Activated CD4-positive, alpha-beta T cell treated with anti-CD3 and anti-CD28 coated beads, Interleukin-2, amount 50 U/mL, for 1 hour (primary cell): ENCODE measurements around the gene LRRC8A.
A peak's percentile ranks its signal among the peaks of the same experiment; 100 is the strongest.
"Not testable (repeated sequence)": the region's sequence is repeated elsewhere in the genome, so short reads cannot be mapped to it uniquely, and the experiment has no call there.

ENCODE experiments used
- DNase-seq: peaks from one replicate; pipeline ENCODE4 v3.0.0-alpha.2; 2020

Gene LRRC8A

GRCh38 chr9:128923493-128923883, 41.6 kb downstream of the LRRC8A start:
- DNase-seq: no peak

GRCh38 chr9:128927731-128928411, 45.9 kb downstream of the LRRC8A start:
- peak; percentile 45 for DNase-seq

DNA sequence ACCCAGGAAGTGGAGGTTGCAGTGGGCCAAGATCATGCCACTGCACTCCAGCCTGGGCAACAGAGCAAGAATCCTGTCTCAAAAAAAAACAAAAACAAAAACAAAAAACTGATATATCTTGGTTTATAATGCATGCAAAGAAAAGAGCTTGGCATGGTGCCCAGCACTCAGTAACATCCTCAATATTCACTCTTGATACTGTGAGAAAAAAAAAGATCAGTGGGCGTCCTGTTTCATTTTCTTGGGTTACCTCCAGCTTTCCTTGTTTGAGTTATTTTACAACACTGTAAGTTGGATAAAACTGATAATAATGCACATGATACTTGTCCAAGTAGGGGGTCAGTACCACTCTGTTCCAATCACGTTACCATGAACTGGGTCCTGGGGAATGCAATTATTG, 46.7 kb downstream of the LRRC8A start:
- DNase-seq: no peak

- no peak for DNase-seq
These were observed 47.6 kb downstream of the LRRC8A start for GRCh38 chr9:128929560-128929959.

GRCh38 chr9:128933731-128934130, 51.8 kb downstream of the LRRC8A start:
- DNase-seq: no peak

DNA sequence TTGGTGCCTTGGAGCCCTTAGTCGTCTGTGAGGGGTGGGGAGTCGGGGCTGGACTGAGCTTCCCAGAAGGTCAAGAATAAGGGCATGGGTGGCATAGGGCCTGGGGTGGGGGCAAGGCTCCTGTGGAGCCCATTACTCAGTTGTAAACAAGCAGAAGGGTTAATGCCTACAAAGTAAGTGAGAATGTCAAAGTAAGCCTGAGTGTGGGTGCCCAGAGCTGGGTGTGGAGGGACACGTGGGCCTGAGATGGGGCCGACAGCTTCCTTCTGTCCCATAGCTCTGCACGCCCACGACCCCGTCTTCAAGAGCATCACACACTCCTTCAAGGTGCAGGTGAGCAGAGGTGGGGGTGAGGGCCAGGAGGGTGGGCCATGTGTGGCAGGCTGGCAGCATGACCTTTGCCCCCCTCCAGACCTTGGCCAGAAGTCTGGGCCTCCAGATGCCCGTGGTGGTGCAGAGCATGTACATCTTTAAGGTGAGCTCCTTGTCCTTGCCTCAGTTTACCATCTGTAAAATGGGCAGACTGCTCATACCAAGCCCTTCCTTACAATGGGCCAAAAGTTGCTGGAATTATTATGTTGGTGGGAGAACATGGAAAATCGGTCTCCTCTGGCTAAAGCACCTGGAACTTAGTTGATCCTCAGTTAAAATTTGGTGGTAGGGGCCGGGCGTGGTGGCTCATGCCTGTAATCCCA, 54.4 kb downstream of the LRRC8A start:
- DNase-seq: no peak

- no peak for DNase-seq
These were observed 55.6 kb downstream of the LRRC8A start for GRCh38 chr9:128937310-128938165.

- DNase-seq: no peak
These were observed 58.5 kb downstream of the LRRC8A start for GRCh38 chr9:128940271-128940921.

- no peak for DNase-seq
These were observed 59.2 kb downstream of the LRRC8A start for GRCh38 chr9:128940946-128941755.

DNA sequence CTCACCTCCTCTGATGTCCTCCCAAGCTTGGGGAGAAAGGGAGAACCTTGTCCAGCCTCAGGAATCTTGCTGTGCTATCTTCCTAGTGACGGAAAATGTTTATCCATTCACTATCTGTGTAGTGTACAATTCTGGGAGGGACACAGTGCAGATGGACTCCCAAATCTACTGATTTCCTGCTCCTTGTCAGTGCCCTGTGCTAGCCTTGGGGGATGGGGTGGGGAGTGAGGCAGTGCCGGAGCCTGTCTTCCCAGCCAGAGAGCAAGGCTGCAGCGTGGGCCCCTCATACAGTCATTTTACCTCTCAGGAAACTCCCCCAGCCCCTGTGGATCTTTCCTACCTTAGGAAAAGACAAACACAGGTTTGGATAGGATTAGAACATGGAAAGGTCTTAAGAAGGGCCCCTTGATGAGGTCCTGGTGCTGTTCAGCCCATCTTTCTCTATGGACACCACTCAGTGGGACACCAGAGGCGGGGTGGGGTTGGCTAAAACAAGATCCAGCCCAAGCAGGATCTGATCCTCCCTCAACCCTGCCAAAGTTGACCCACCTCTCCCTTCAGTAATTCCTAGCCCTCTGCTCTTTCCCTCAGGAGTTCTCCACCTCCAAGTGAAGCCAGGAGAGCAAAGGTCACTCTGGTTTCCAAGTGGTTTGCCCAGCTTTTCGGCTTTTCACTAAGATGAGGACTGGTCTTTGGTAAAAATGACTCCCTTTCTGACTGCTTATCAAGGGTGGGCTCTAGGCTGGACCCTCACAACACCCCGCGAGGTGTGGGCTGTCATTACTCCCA, 62.1 kb downstream of the LRRC8A start:
- DNase-seq: no peak

DNA sequence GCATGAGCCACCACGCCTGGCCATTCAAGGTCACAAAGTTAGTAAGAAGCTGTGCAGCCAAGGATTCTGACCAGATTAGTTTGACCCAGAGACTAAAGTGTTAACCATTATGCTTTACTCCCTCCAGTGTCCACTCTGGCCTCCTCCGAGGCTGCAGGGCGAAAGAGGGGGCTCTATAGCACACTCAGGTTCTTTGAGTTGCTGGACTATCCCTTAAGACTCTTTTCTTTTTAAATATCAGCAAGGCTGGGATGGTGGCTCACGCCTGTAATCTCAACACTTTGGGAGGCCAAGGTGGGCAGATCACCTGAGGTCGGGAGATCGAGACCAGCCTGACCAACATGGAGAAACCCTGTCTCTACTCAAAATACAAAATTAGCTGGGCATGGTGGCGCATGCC, 63.0 kb downstream of the LRRC8A start:
- not testable (repeated sequence) for DNase-seq

DNA sequence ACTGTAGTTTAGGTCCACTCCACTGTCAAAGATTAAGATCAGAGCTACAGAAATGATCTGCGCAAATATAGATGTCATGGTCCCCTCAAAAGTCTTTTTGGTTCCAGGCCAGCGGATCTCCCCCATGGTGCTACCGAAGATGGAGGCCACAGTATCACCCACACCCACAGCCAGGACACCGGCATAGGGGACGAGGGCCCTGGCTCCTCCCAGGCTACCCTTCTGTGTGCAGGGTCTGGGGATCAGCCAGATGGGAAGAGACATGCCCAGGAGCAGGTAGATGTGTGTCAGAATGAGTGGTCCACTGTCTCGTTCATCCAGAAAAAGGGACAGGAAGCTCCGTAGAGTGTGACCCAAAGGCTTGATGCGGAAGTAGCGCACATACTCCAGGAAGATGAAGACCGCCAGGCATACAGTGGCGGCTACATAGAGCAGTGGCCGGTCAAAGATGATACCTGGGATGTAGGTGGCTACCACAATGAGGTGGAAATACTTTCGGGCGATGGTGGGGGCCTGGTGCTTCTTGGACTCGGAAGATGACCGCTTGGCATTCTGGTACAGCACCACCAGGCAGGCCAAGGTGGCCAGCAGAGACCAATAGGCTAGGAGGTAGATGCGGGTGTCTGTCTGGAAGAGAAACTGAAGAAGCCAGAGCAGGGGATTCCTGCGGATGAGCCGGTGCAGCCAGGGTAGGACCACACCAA, 64.0 kb downstream of the LRRC8A start:
- no peak for DNase-seq

DNA sequence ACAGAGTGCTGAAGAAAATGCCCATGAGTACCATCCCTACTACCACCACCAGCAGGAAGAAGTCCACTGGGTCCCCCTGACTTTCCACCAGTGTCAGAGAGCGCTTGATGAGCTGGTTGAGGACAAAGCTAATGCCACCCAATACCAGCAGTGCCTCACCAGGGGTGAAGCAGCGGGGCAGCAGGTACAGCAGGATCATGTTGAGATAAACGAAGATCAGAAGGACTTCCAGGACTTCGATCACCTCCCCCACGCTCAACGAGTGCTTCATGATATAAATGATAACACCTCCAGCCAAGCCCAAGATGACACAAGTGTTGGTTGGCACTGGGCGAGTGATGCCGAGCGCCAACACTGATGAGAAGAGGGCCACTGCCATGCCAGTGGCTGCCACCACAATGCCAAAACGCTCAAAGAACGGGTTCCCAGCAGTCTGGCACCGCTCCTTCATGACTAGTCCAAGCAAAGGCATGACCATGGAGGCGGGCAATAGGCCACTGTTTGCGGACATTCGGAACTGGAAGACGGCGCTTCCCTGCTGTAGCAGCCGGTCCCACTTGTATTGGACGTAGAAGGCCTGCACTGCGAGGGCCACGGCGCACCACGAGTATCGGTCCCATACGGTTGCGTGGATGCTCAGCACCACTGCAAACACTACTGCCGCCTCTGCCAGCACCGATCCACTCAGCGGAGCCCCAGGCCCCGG, 64.8 kb downstream of the LRRC8A start:
- no peak for DNase-seq

GRCh38 chr9:128947277-128947526, 65.3 kb downstream of the LRRC8A start:
- DNase-seq: no peak

DNA sequence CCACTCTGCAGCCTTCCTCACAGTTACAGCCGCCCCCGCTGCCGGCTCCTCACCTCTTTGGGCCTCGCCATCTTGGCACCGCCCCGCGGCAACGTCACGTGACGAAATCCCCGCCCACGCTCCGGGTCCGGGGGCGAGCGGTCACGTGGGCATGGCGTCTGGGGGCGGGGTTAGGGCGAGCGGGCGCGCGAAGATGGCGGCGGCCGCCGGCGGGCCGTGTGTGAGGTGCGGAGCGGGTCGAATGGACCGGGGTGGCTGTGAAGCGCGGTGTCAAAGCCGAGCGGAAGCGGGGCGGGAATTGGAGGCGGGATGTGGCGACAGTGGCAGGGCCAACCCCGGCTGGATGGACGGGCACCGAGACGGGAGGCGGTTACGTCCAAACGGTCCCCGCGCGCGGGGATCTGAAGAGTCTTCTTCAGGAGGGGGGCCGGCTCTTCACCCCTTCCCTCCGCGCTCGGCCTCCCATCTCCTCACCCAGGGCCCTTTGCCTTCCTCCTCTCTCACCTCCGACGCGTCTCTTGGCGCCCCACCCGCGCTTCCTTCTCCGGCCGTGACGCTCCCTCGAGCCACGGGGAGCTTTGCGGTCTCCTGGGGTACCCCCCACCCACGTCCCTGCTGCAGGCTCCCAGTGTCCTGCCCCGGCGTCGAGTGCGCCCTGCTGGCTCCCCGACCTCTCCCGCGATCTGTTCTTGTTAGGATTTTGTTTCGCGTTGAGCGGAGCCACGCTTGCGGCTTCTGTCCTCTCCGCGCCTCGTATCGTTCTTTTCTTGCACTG, 65.8 kb downstream of the LRRC8A start, which contains the start of the genes DOLK and NUP188:
Gene DOLK (minus strand): TSS at position 77 of the 775 bp plus-strand sequence. CDS start 300 bp downstream, outside the sequence.
Gene NUP188 (plus strand): TSS at position 173 of the 775 bp plus-strand sequence. CDS start 21 bp downstream, at position 194.
- peak; percentile 99 for DNase-seq

DNA sequence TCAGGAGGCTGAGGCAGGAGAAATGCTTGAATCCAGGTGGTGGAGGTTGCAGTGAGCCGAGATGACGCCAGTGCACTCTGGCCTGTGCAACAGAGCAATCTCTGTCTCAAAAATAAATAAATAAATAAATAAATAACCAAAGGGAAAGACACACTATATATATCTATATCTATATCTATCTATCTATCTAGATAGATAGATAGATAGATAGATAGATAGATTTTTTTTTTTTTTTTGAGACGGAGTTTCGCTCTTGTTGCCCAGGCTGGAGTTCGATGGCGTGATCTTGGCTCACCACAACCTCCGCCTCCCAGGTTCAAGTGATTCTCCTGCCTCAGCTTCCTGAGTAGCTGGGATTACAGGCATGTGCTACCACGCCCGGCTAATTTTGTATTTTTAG, 79.5 kb downstream of the LRRC8A start:
- not testable (repeated sequence) for DNase-seq
